Esophagus muscularis mucosa (tissue), 4 donors: ENCODE data around the gene CPA4. TPM values are rescaled to one million over a fixed set of nuclear protein-coding genes. Genes with fewer than 3 reads are reported as not detected.

Source experiments
- DNase-seq: peaks from one replicate; pipeline ENCODE4 v3.0.0-alpha.2; 2017; ENCODE audit errors: extremely low spot score
- H3K27ac ChIP-seq, 4 donors: fragments of 200-600 bp; sonication (generic); replicated peaks in 1 of 4; 1 replicate in 3 of 4; 2 replicates in 1 of 4; pipeline ENCODE4 v1.5.1; 2016 to 2019; ENCODE audit warnings: mild to moderate bottlenecking in 1 of 4
- H3K27me3 ChIP-seq, 4 donors: fragments of 200-600 bp; sonication (generic); one replicate each; pipeline versions ENCODE4 v1.5.1 to v1.6.0; 2016 to 2019
- H3K36me3 ChIP-seq, 4 donors: fragments of 200-600 bp; sonication (generic); one replicate each; pipeline ENCODE4 v1.5.1; 2016 to 2019
- H3K4me1 ChIP-seq, 4 donors: fragments of 200-600 bp; sonication (generic); one replicate each; pipeline ENCODE4 v1.5.1; 2016 to 2019
- H3K4me3 ChIP-seq, 4 donors: fragments of 200-600 bp; sonication (generic); 1 replicate in 2 of 4; 2 replicates in 2 of 4; pipeline ENCODE4 v1.5.1; 2016 to 2019; ENCODE audit warnings: mild to moderate bottlenecking in 4 of 4, moderate library complexity in 1 of 4
- H3K9me3 ChIP-seq, 4 donors: fragments of 200-600 bp; sonication (generic); 1 replicate in 3 of 4; 2 replicates in 1 of 4; pipeline ENCODE4 v1.5.1; 2016 to 2019
- EP300 ChIP-seq: sonication (generic); formaldehyde crosslinking; IDR thresholded peaks from one replicate; pipeline ENCODE4 v1.6.1; 2017; ENCODE audit warnings: antibody characterized with exemption
- POLR2A ChIP-seq: fragments of 450-650 bp; IDR thresholded peaks from one replicate; pipeline ENCODE4 v1.6.1; 2017; ENCODE audit warnings: antibody characterized with exemption, moderate library complexity, mild to moderate bottlenecking, low read depth
- POLR2AphosphoS5 ChIP-seq, 2 donors: sonication (generic); formaldehyde crosslinking; IDR thresholded peaks; one replicate each; pipeline ENCODE4 v1.6.1; 2017; ENCODE audit warnings: antibody characterized with exemption in 2 of 2
- WGBS: methylation state at CpG from one replicate; pipeline ENCODE4 v1.1.5; 2018; 5-methylcytosine and 5-hydroxymethylcytosine counted together
- intact Hi-C: fragments of 100-400 bp; cut with DNase I; formaldehyde crosslinking; loops from one replicate; pipeline ENCODE4 v1.15.1; 2023
- total RNA-seq, 4 donors: library from RNA; depleted of rRNA; stranded (reverse); fragments of >200 nt; gene quantifications; one replicate each; pipeline versions ENCODE4 v1.1.0 to v1.2.1, GENCODE V29; 2016
- TF ChIP-seq, protein P1 (sequence below), 3 experiments: fragments of 200-600 bp in 2 of 3; fragments of 450-650 bp in 1 of 3; sonication (generic) in 2 of 3; IDR thresholded peaks; one replicate each; pipeline ENCODE4 v1.5.1; 2017 to 2019; ENCODE audit warnings: antibody characterized with exemption in 3 of 3, mild to moderate bottlenecking in 2 of 3, moderate library complexity in 1 of 3

The CPA4 gene
- total RNA-seq, 4 donors from 2014 or later: not detected

DNA sequence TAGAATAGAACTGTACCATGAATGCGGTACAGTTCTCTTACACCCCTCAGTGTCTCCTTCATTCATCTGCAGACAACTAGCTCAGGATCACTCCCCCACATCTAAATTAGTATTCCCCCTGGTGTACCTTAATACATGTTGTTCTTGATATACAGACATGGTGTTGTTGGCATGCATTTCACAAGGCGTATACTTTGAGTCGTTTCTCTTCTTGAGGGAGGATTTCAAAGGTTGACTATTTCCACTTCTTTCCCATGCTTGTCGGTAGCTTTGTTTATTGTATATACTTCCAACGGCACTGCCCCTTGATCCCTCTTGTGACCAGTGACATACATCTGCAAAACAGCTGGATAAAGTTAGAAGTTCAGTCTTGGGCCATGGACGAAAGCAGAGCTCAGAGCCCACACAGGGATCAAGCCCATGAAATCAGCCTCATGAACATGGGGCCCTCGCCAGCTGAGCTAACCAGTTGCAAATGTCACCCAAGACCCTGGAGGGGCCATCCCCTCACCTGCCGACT is 8.6 kb downstream of the CPA4 start:
- no peak for DNase-seq
- peaks cover 0 to 10% (median 0%) of the 10 kb centered on the region in 4 donors for H3K27me3 ChIP-seq
- WGBS: 70% methylated on average over 8 of the region's 8 CpGs
- H3K4me1 ChIP-seq: no peaks in the 10 kb centered on the region
- H3K36me3 ChIP-seq: no peaks in the 10 kb centered on the region
- no peaks in the 10 kb centered on the region for H3K9me3 ChIP-seq
- no peak overlapping the region for H3K27ac ChIP-seq
- TF ChIP-seq, protein P1, sequence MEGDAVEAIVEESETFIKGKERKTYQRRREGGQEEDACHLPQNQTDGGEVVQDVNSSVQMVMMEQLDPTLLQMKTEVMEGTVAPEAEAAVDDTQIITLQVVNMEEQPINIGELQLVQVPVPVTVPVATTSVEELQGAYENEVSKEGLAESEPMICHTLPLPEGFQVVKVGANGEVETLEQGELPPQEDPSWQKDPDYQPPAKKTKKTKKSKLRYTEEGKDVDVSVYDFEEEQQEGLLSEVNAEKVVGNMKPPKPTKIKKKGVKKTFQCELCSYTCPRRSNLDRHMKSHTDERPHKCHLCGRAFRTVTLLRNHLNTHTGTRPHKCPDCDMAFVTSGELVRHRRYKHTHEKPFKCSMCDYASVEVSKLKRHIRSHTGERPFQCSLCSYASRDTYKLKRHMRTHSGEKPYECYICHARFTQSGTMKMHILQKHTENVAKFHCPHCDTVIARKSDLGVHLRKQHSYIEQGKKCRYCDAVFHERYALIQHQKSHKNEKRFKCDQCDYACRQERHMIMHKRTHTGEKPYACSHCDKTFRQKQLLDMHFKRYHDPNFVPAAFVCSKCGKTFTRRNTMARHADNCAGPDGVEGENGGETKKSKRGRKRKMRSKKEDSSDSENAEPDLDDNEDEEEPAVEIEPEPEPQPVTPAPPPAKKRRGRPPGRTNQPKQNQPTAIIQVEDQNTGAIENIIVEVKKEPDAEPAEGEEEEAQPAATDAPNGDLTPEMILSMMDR (IDR thresholded peaks at IDR 0.05): no peak
- TF ChIP-seq POLR2A (no peak), EP300 (no peak), POLR2AphosphoS5 (IDR thresholded peaks at IDR 0.05) (no peak)
- H3K4me3 ChIP-seq: no peak overlapping the region
- intact Hi-C loops: no loop called here

DNA sequence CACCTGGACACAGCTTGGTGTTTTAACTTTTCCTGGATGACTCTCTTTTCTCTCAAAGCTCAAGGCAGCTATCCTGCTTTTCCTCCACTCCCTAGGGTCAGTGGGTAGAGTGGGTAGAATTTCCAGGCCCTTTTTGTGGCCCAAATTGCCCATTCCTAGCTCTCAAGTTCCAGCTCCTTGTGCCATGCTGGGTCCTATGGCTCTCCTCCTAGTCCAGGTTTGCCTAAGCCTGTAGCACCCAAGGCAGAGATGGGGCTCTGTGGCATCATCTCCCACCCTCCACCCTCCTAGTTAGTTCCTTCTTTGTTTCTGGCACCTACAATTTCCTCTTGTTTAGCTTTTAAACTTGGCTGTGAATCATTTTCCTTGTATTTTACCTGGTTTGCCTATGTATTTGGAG is 9.7 kb downstream of the CPA4 start:
- no peaks in the 10 kb centered on the region for H3K9me3 ChIP-seq
- intact Hi-C loops: no loop called here
- H3K27ac ChIP-seq: no peak overlapping the region
- DNase-seq: no peak
- TF ChIP-seq POLR2AphosphoS5 (IDR thresholded peaks at IDR 0.05): no peak
- no peak for TF ChIP-seq EP300
- TF ChIP-seq, protein P1 (IDR thresholded peaks at IDR 0.05): no peak
- no peak for TF ChIP-seq POLR2A
- no peaks in the 10 kb centered on the region for H3K36me3 ChIP-seq
- no peaks in the 10 kb centered on the region for H3K4me1 ChIP-seq
- peaks cover 0 to 11% (median 0%) of the 10 kb centered on the region in 4 donors for H3K27me3 ChIP-seq
- no peak overlapping the region for H3K4me3 ChIP-seq

DNA sequence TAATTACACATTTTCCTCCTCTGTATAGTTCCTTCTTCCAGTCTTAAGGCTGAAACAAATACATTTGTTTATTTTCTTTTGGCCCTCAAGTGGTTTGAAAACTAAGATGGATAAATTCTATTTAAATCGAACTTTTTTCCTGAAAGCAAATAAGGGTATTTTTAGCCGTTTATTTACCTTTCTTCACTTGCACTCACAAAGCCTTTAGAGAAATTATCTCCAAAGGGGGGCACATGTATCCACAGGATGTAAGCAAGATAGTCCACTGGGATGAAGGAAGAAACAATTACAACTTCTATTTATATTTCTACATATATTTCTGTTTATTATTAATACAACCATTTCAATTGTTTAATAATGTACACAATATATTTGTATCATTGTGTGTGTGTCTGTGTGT is 10.2 kb downstream of the CPA4 start:
- H3K9me3 ChIP-seq: no peaks in the 10 kb centered on the region
- no peaks in the 10 kb centered on the region for H3K36me3 ChIP-seq
- H3K27me3 ChIP-seq: peaks cover 0 to 11% (median 0%) of the 10 kb centered on the region in 4 donors
- no peaks in the 10 kb centered on the region for H3K4me1 ChIP-seq
- no peak for DNase-seq
- 58% methylated on average over 2 of the region's 2 CpGs for WGBS
- no peak overlapping the region for H3K27ac ChIP-seq
- TF ChIP-seq EP300 (no peak), POLR2AphosphoS5 (IDR thresholded peaks at IDR 0.05) (no peak)
- H3K4me3 ChIP-seq: no peak overlapping the region
- intact Hi-C loops: no loop called here

GRCh38 chr7:130303551-130303950 is 10.6 kb downstream of the CPA4 start:
- TF ChIP-seq POLR2A (no peak), EP300 (no peak), POLR2AphosphoS5 (IDR thresholded peaks at IDR 0.05) (no peak)
- TF ChIP-seq, protein P1 (IDR thresholded peaks at IDR 0.05): no peak
- no peak overlapping the region for H3K4me3 ChIP-seq
- no peaks in the 10 kb centered on the region for H3K4me1 ChIP-seq
- intact Hi-C loops: no loop called here
- no peaks in the 10 kb centered on the region for H3K36me3 ChIP-seq
- H3K27me3 ChIP-seq: peaks cover 0 to 11% (median 0%) of the 10 kb centered on the region in 4 donors
- no peaks in the 10 kb centered on the region for H3K9me3 ChIP-seq
- no peak overlapping the region for H3K27ac ChIP-seq
- DNase-seq: no peak
- WGBS: 75% methylated on average over 5 of the region's 5 CpGs

DNA sequence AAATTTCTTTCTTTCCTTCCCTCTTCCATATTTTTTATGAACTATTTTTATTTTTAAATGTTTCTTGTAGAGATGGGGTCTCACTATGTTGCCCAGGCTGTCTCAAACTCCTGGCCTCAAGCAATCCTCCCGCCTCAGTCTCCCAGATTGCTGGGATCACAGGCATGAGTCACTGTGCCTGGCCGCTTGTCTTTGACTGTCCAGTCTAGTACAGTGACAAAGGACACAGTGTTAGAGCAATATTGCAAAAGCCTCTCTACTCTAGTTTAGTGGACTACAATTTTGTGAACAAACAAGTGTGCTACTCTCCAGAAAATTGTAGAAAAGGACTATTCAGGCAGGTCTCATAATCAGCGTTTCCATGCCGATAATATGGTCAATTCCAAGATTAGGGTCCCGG is 11.0 kb downstream of the CPA4 start:
- intact Hi-C loops: no loop called here
- no peak overlapping the region for H3K4me3 ChIP-seq
- TF ChIP-seq POLR2A: no peak
- TF ChIP-seq, protein P1 (IDR thresholded peaks at IDR 0.05): no peak
- no peak for TF ChIP-seq POLR2AphosphoS5 (IDR thresholded peaks at IDR 0.05)
- TF ChIP-seq EP300: no peak
- peaks cover 0 to 11% (median 0%) of the 10 kb centered on the region in 4 donors for H3K27me3 ChIP-seq
- H3K27ac ChIP-seq: no peak overlapping the region
- no peaks in the 10 kb centered on the region for H3K36me3 ChIP-seq
- DNase-seq: no peak
- no peaks in the 10 kb centered on the region for H3K4me1 ChIP-seq
- H3K9me3 ChIP-seq: no peaks in the 10 kb centered on the region
- 87% methylated on average over 5 of the region's 5 CpGs for WGBS
